Stimulated activated CD8-positive, alpha-beta memory T cell treated with anti-CD3 and anti-CD28 coated beads, Interleukin-4, amount 100 ng/mL, for 48 hours (primary cell): ENCODE results near the gene ROBO4.

Experiments used
- DNase-seq: peaks from one replicate; pipeline ENCODE4 v3.0.0-alpha.2; 2020

Gene ROBO4

DNA sequence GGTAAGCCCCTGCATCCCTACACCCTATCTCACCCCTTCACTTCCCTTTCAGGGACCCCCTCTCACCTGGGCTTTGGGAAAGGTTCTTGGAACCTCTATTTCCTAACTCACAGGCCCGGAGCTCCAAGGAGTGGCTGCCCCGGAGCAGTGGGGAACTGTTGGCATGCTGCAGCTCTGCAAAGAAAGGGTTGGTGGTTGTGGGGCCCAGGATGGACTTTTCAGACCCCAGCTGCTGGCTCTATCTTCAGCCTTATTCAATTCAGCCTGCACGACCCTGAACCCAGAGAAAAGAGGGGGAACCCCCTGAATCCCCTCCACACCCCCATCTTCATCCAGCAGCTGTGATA is 10.0 kb downstream of the ROBO4 start:
- no peak for DNase-seq

DNA sequence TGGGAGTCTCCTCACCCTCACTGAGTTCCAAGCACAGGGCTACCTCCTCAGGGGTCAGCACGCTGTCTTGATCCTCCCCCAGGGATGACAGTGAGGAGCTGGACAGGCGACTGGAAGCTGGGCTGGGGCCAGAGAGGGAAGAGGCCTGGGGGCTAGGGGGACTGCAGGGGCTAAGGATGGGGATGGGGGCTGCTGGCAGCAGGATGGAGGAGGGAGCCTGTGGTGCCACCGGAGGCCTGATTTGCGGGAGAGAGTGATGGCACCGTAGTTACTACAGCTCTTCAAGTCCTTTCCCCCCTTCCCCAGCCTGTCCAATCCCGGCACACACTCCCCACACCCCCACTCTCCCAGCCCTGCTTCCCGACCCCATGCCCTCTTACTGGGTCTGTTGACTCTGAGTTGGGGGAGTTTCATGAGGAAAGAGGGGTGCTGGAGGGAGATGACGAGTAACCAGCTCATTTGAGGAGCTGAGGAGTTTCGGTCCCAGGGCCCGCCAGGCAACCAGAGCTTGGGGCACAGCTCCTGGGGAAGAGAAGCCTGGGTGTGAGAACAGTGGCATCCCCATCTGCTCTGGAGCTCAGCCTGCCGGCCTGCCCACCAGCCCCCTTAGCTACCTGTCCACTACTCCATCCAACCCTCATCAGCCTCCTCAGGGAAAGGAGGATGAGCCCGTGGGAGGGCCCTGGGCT is 10.5 kb downstream of the ROBO4 start:
- DNase-seq = no peak

DNA sequence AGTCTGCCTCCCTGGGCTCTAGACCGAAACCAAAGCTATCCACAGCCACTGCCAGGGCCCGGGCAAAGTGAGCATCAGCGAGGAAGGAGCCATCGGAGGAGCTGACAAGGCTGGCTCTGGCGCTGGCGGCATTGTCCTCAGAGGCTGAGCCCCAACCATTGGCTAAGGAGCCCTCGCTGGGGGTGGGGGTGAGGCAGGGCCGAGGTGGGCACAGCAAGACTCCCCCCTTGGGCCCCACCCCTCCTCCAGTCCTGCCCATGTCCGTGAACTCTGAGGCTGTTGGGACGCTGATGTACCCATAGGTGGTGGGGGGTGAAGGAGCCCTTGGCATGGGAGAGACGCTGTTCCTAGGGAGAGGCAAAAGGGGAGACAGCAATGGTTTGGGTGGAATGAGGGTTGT is 11.2 kb downstream of the ROBO4 start:
- no peak for DNase-seq

DNA sequence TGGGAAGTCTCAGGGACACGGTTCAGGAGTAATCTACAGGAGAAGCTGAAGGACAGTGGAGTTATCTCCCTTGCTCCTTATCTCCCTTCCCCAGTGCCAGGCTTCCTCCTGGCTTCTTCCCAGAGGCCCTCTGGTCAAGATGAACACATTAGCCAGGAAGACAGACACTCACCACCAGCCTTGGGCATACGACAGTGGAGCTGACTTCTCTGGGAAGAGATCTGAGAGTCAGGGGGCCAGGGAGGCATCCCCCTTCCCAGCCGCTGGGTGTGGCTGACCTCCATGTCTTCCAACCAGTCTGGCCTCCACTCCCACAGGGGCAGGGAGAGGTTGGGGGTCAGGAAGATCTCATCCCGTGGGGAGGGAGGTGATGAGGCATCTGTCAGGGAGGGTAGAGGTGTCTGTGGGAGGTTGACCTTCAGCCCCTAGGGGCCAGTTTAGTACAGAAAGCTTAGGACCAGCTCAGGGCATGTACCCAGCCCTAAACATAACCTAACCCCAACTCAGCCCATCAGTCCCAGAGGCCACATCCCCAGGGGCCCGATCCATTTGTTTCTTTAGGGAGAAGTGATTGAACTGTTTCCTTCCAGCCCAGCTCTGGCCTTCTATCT is 12.7 kb downstream of the ROBO4 start:
- no peak for DNase-seq

DNA sequence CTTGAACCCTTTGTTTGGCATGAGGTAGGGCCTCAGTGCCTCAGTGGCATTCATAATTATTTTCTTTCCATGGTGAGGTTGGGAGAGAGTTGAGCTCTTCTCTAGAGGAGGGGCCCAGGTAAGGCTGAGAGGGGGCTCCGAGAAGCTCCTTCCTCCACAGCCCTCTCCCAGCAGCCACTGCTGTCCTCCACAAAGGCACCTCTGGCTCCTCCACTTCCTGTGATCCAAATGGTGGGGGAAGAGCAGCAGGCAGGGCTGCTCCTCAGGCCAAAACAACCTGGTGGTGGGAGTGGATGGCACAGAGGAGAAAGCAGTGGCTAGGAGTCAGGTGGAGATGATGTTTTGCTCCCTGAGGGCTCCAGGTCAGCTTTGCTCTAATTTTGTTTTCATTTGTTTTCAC is 13.3 kb downstream of the ROBO4 start:
- no peak for DNase-seq

DNA sequence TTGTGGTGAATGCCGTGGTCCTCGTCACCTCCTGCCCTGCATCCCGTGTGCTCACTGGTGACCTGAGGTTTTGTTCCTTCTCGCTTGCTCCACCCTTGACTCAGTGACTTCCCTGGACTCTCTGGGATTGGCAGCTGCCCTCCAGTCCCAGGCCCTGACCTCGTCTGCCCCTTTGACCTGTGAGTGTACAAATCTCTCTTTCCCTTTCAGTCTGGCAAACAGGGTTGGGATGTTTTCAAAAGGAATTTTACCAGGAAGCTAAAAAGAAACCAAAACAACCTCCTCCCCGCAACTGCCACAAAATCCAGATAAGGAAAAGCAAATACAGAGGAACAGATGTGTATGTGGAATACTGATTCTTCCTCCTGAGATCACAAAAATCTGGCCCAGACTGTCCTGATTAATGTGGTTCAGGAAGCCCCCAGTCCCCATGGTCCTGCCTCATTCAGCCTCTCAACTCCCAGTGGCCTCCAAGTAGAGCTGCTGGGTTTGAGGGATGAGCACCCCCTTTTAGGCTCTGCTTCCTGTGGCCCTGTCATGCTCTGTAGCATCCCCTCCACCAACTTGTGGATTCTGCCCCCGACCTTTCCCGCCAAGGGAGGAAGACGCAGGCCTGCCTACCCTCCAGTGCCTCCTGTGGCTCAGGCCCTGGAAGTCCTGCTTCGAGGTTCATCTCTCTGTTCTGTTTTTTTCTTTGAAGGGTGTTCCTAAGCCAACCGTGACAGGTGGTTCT is 15.2 kb downstream of the ROBO4 start:
- DNase-seq = no peak

DNA sequence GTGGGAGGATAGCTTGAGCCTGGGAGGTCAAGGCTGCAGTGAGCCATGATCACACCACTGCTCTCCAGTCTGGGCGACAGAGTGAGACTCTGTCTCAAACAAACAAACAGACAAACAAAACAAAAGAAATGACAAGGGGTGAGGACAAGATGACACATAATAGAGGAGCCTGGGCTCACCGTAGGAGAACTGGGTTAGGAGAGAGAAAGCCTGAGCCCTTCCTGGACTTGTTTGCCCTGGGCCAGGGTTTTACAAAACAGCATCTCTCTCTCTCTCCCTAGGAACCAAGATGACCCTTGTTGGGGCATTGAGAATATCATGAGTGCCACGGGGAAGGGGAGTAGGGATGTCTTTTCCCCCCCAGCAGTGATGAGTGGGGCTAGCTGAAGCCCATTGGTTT is 16.7 kb downstream of the ROBO4 start:
- DNase-seq = no peak

DNA sequence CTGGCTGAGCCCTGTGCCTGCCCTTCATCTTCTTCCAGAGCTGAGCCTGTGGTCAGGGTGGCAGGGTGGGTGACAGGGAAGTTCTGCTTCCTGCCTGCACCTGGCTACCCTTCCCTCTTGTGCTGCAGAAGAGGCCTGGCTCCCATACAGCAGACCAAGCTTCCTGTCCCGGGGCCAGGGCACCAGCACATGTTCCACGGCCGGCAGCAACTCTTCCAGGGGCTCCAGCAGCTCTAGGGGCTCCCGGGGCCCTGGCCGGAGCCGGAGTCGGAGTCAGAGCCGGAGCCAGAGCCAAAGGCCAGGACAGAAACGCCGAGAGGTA is 17.4 kb downstream of the ROBO4 start:
- no peak for DNase-seq

DNA sequence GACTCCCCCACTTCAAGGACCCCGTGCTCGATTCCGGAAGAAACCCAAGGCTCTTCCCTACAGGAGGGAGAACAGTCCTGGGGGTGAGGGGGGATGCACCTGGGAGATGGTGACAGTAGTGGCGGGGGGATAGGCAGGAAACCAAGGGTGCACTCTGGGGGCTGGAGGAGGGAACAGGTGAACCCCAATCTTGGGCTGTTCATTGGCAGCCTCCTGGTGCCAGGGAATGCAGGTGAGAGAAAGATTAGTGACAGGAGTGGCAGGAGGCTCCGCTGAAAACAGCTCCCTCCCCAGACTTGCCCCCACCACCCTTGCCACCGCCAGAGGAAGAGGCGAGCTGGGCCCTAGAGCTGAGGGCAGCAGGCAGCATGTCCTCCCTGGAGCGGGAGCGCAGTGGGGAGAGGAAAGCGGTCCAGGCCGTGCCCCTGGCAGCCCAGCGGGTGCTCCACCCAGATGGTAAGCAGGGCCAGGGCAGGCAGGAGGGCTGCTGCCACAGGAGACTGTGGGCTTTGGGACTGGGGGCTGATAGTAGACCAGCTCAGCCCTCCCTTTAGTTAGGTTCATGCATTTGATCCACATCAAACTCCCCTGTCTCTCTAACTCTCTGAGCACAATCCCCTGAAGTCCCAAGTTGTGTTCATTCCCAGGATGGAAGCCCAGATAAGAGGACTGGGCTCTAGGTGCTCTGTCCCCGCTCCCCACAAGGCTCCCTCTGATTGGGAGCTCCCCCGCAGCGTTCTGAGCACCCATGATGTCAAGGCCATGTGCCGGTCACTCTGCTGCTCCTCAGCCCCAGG is 18.0 kb downstream of the ROBO4 start:
- no peak for DNase-seq

DNA sequence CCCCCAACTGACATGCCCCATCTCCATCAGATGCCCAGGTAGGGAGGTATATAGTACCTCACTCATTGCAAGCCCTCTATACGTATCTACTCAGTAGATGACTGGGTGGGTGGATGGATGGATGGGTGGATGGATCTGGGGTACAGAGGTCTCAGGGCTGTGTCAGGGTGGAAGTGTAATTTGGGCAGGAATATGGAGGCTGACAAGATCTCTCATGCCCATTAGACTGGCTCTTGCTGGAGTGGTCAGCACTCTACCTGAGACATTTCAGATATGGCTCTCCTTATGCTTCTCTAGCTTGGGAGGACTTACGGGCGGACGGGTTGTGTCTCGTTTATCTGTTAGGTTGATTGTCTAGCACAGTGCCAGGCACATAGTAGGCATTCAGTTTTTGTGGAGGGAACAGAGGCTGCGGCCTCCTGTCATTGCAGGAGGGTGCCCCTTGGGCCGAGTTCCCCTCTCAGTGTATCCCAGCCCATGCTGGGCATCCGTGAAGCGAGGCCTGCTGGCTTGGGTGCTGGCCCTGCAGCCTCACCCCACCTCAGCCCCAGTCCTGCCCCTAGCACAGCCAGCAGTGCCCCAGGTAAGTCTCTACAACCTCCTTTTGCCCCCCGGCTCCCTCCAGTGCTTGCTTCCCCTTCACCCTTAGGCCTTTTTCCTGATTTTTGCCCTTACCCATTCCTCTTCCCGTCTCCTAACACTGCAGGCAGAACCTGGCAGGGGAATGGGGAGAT is 18.7 kb downstream of the ROBO4 start:
- no peak for DNase-seq

DNA sequence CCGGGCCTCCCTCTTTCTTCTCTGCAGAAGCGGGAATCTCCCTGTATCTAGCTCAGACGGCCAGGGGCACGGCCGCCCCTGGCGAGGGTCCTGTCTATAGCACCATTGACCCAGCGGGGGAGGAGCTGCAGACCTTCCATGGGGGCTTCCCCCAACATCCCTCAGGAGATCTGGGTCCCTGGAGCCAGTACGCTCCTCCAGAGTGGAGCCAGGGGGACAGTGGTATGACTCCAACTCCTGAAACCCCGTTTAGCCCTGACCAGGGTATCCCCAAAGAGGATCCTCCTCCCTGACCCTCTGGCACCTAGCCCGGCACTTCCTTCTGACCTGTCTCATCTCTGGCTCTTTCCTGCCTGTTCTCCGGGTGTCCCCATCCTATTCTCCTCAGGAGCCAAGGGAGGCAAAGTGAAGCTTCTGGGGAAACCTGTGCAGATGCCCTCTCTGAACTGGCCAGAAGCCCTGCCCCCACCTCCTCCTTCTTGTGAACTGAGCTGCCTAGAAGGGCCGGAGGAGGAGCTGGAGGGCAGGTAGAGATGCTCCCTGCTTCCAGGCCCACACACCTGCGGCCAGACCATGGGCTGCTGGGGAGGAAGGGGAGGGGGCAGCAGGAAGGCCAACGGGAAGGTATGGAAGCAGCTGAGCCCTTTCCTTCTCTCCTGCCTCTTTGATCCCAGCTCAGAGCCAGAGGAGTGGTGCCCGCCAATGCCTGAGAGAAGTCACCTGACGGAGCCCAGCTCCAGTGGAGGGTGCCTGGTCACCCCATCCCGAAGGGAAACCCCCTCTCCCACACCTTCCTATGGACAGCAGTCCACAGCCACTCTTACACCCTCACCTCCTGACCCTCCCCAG is 19.5 kb downstream of the ROBO4 start:
- no peak for DNase-seq

DNA sequence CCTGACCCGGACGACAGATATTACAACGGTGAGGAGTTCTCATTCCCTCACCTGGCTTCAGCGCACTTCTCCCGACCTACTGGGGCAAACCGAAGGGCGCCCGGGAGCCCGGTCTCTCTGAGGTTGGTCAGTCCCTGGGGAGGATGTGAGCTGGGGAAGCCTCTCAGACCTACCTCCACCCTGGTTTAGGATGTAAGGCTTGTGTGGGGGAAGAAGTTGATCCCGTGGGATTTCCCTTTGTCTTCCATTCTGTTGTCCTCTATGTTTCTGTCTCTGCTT is 20.1 kb downstream of the ROBO4 start:
- DNase-seq = no peak

DNA sequence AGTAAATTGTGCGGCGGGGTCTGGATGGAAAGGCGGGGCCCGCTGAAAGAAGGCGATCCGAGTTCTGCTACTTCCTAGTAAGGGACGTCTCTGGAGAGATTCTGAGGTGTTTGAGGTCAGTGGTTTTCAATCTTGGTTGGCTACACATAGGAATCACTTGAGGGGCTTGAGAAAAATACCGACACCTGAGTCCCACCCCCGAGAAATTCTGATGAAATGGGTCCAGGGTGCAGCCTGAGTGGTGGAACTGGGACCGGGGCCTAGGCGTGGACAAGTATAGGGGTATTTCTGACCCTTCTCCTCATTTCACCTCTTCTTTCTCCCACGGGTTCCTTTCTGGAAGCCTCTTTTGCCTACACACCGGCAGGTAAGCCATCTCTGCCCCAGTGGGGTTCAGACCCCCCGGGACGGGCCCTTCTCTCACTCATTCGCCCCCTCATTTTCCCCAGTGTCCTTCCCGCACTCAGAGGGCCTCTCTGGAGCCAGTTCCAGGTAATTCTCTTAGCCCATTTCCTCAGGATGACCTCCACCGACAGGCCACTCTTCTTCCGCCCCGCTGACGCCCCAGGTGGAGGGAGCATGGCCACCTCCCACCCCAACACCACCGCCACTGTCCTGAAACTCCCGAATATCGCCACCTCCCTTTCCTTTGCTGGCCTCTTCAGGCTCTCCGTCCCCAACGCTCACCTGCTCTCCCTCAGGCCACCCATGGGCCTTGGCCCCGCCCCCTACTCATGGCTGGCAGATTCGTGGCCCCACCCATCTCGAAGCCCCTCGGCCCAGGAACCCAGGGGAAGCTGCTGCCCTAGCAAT is 20.6 kb downstream of the ROBO4 start:
- DNase-seq = no peak

DNA sequence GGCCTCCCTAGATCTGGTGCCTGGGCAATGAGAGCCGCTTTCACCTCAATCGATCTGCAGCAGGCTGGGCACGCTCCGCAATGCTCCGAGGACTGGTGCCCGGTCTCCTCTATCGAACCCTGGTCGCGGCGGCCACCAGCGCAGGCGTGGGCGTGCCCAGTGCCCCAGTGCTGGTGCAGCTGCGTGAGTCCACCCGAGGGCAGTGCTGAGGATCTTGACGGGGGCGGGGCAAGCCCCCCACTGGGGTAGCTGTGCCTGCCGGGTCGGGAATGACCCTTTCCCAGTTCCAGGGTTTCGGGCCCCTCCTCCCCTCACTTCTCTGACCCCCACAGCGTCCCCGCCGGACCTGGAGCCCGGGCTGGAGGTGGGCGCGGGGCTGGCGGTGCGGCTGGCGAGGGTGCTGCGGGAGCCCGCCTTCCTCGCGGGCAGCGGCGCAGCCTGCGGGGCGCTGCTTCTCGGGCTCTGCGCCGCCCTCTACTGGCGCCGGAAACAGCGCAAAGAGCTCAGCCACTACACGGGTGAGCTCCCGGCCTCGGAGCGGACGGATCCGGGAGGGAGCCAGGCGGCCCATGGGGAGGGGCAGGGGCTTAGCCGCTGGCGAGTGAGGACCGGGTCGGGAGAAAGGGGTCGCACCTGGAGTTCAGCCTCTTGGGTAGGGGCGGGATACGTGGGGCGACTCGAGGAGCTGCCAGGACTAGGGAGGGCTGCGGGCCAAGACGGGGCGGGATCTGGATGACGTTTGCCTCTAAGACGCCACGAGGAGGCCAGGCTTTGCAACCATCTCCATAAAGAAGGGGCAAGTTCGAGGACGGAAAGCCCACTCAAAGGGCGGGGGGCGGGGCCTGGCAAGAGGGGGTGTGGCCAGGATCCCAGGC is 21.5 kb downstream of the ROBO4 start:
- peak; percentile 85 for DNase-seq

DNA sequence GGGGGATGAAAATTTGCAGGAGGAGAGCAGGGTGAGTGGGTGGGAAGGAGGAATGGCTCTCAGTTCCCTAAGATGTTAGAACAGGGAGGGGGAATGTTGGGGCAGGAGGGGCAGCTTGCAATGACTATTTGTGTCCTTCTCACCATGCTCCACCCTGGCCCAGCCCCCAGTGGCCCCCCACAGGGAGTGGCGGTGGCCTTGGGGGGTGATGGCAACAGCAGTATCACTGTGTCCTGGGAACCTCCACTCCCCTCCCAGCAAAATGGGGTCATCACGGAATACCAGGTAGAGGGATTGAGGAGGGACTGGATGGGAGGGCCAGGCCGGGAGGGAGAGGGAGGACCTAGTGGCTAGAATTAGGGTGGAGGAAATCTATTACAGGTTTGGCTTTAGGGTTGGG is 22.3 kb downstream of the ROBO4 start:
- no peak for DNase-seq

DNA sequence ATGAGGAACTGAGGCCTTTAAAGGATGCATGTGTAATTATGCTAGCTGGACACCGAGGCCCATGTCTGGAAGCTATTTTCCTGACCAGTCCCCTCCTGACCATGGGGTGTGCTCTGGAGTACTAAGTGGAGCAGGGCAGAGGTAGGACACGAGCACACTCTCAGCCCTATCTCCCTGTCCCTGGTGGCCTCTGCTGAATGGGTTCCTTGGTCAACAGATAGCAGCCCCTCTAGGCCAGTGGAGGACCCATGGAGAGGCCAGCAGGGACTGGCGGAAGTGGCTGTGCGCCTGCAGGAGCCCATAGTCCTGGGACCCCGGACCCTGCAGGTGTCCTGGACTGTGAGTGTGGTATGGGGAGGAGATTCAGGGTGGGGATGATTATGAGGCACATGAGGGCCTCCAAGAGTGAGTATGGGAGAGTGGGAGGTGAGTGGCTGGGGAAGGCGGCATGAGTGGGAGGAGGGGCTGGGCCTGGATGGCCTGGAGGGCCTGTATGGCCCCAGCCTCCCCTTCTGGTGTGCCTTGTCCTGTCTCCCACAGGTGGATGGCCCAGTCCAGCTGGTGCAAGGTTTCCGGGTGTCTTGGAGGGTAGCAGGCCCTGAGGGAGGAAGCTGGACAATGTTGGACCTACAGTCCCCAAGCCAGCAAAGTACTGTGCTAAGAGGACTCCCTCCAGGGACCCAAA is 23.0 kb downstream of the ROBO4 start:
- no peak for DNase-seq

DNA sequence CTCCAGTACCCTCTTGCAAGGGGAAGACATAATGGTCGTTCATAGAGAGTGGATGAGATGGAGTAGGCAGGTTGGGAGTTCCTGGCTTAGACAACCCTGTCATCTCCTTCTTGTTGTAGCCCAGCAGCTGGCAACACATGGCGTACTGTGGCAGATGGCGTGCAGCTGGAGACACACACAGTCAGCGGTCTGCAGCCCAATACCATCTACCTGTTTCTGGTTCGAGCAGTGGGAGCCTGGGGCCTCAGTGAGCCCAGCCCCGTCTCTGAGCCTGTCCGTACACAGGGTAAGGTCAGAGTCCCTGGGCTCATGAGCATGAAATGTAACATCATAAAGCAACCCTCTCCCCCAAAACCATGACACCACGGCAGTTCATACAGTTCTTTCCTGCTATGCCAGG is 23.7 kb downstream of the ROBO4 start:
- no peak for DNase-seq

DNA sequence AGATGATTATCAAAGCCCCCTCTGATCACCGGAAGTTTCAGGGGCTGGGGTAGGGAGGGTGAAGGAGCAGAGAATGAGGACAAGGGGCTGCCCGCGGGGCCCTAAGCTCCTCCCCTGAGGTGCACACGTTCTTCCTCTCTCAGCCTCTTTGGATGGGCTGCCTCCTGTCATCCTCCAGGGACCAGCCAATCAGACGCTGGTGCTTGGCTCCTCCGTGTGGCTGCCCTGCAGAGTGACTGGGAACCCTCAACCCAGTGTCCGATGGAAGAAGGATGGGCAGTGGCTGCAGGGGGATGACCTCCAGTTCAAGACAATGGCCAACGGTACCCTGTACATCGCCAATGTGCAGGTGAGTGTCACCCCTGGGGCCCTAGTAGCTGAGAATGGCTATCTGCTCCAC is 24.9 kb downstream of the ROBO4 start:
- DNase-seq = no peak

DNA sequence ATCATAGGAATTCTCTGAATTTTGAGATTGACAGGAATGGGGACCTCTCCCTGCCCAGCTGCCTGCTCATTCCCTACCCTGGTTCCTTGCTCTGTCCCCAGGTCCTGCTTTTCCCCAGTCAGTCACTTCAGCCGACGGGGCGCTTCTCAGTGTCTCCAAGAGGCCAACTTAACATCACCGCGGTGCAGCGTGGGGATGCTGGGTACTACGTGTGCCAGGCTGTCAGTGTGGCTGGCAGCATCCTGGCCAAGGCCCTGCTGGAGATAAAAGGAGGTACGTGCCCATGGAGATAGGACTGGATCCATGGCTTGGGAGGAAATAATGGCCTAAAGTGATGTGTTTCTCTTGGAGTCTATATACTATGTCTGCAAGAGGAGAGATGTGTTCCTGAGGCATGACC is 25.4 kb downstream of the ROBO4 start:
- no peak for DNase-seq

DNA sequence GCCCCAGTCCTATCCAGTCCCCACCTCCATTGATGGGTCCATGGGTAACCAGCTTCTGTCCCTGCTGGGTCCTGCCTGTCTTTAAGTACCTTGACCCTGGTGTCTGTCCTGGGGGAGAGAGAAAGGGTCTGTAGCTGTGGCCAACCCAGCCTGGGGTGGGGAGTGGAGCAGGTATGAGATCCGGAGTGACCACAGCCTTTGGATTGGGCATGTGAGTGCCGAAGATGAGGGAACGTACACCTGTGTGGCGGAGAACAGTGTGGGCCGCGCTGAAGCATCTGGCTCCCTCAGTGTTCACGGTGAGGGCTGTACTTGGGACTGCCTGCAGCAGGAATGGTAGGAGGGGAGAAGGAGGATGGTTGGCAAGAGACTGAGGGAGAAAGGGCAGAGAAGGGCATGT is 27.2 kb downstream of the ROBO4 start:
- no peak for DNase-seq
